Prostate gland (tissue), 2 donors: ENCODE data around the gene SULT4A1. TPM values are rescaled to one million over a fixed set of nuclear protein-coding genes. Genes with fewer than 3 reads are reported as not detected.
"Not testable (repeated sequence)": the region's sequence is repeated elsewhere in the genome, so short reads cannot be mapped to it uniquely, and the experiment has no call there.

ENCODE experiments used
- DNase-seq: peaks from one replicate; pipeline ENCODE4 v3.0.0-alpha.2; 2019; ENCODE audit warnings: low spot score
- H3K27ac ChIP-seq, 2 donors: fragments of 200-600 bp; sonication (generic); 2 replicates each; pipeline ENCODE4 v1.5.1; 2017 to 2019
- H3K27me3 ChIP-seq: fragments of 200-600 bp; sonication (generic); replicated peaks from 2 replicates; pipeline ENCODE4 v1.5.1; 2019; ENCODE audit not compliant: insufficient read depth
- H3K36me3 ChIP-seq, 2 donors: fragments of 200-600 bp; sonication (generic); 1 replicate in 1 of 2; 2 replicates in 1 of 2; pipeline versions ENCODE4 v1.5.1 to v1.8.1; 2017 to 2019
- H3K4me1 ChIP-seq: fragments of 200-600 bp; sonication (generic); replicated peaks from 2 replicates; pipeline ENCODE4 v1.5.1; 2019
- H3K4me3 ChIP-seq, 2 donors: fragments of 200-600 bp; sonication (generic); 2 replicates each; pipeline ENCODE4 v1.5.1; 2017 to 2019
- H3K9me3 ChIP-seq: fragments of 200-600 bp; sonication (generic); 2 replicates; pipeline ENCODE4 v1.5.1; 2017
- POLR2A ChIP-seq: fragments of 450-650 bp; IDR thresholded peaks from one replicate; pipeline ENCODE4 v1.6.1; 2016; ENCODE audit warnings: antibody characterized with exemption, mild to moderate bottlenecking
- POLR2AphosphoS5 ChIP-seq: sonication (generic); formaldehyde crosslinking; IDR thresholded peaks from one replicate; pipeline ENCODE4 v1.6.1; 2017; ENCODE audit warnings: antibody characterized with exemption
- WGBS: methylation state at CpG from one replicate; pipeline ENCODE4 v1.1.5; 2018; 5-methylcytosine and 5-hydroxymethylcytosine counted together
- intact Hi-C: fragments of 100-400 bp; cut with DNase I; formaldehyde crosslinking; loops from one replicate; pipeline ENCODE4 v1.14.2; 2022
- total RNA-seq, 2 donors: library from RNA; depleted of rRNA; stranded (reverse); fragments of >200 nt; gene quantifications; one replicate each; pipeline ENCODE4 v1.1.0, GENCODE V29; 2016
- TF ChIP-seq, protein P1 (sequence below), 4 experiments: fragments of 200-600 bp in 2 of 4; fragments of 450-650 bp in 2 of 4; sonication (generic) in 2 of 4; IDR thresholded peaks; 1 replicate in 3 of 4; 2 replicates in 1 of 4; pipeline ENCODE4 v1.5.1; 2016 to 2019; ENCODE audit warnings: antibody characterized with exemption in 4 of 4, mild to moderate bottlenecking in 2 of 4, moderate library complexity in 2 of 4

The SULT4A1 gene
- total RNA-seq, 2 donors from 2014 or later = 0.14 to 3.3 TPM

GRCh38 chr22:43904412-43904811 lies 42.1 kb upstream of the SULT4A1 start:
- H3K36me3 ChIP-seq, H3K9me3 ChIP-seq, DNase-seq, H3K27ac ChIP-seq, H3K4me3 ChIP-seq, H3K27me3 ChIP-seq, intact Hi-C loops, H3K4me1 ChIP-seq: not testable (repeated sequence)
- WGBS = 39% methylated on average over 12 of the region's 12 CpGs
- TF ChIP-seq, protein P1, sequence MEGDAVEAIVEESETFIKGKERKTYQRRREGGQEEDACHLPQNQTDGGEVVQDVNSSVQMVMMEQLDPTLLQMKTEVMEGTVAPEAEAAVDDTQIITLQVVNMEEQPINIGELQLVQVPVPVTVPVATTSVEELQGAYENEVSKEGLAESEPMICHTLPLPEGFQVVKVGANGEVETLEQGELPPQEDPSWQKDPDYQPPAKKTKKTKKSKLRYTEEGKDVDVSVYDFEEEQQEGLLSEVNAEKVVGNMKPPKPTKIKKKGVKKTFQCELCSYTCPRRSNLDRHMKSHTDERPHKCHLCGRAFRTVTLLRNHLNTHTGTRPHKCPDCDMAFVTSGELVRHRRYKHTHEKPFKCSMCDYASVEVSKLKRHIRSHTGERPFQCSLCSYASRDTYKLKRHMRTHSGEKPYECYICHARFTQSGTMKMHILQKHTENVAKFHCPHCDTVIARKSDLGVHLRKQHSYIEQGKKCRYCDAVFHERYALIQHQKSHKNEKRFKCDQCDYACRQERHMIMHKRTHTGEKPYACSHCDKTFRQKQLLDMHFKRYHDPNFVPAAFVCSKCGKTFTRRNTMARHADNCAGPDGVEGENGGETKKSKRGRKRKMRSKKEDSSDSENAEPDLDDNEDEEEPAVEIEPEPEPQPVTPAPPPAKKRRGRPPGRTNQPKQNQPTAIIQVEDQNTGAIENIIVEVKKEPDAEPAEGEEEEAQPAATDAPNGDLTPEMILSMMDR (IDR thresholded peaks at IDR 0.05) = peak in 1 of 4 experiments; percentile 20

DNA sequence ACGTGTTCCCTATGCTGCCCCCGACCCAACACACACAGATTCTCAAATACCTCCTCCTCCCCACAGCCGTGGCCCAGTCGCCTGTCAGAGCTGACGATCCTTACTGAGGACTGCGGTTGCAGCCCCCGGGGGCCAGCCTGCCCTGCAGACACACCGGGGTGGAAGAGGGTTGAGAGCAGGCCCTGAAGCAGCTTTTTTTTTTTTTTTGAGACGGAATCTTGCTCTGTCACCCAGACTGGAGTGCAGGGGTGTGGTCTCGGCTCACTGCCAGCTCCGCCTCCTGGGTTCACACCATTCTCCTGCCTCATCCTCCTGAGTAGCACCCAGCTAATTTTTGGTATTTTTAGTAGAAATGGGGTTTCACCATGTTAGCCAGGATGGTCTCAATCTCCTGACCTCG lies 40.7 kb upstream of the SULT4A1 start:
- intact Hi-C loops, H3K27ac ChIP-seq, H3K4me1 ChIP-seq, H3K9me3 ChIP-seq, DNase-seq, H3K36me3 ChIP-seq, H3K27me3 ChIP-seq, H3K4me3 ChIP-seq: not testable (repeated sequence)
- 56% methylated on average over 12 of the region's 12 CpGs for WGBS

- no peak overlapping the region for H3K27ac ChIP-seq
- intact Hi-C loops = no loop called here
- WGBS = 74% methylated on average over 5 of the region's 5 CpGs
- H3K4me1 ChIP-seq = no peaks in the 10 kb centered on the region
- no peak for TF ChIP-seq POLR2AphosphoS5
- no peak for TF ChIP-seq POLR2A
- TF ChIP-seq, protein P1 (IDR thresholded peaks at IDR 0.05) = no peak
- H3K4me3 ChIP-seq = no peak overlapping the region
- no peaks in the 10 kb centered on the region for H3K36me3 ChIP-seq
- no peaks in the 10 kb centered on the region for H3K27me3 ChIP-seq
- no peak for DNase-seq
- H3K9me3 ChIP-seq = no peaks in the 10 kb centered on the region
Observed at GRCh38 chr22:43901976-43902643, 39.8 kb upstream of the SULT4A1 start.

- Histone ChIP-seq H3K4me1 (no peaks in the 10 kb centered on the region), H3K27me3 (no peaks in the 10 kb centered on the region), H3K4me3 (no peak overlapping the region), H3K27ac (no peak overlapping the region), H3K9me3 (no peaks in the 10 kb centered on the region), H3K36me3 (no peaks in the 10 kb centered on the region)
- 51% methylated on average over 7 of the region's 7 CpGs for WGBS
- TF ChIP-seq POLR2AphosphoS5 = no peak
- TF ChIP-seq, protein P1 (IDR thresholded peaks at IDR 0.05) = no peak
- TF ChIP-seq POLR2A = no peak
- intact Hi-C loops = no loop called here
- DNase-seq = no peak
Observed at GRCh38 chr22:43900206-43900605, 37.9 kb upstream of the SULT4A1 start.

DNA sequence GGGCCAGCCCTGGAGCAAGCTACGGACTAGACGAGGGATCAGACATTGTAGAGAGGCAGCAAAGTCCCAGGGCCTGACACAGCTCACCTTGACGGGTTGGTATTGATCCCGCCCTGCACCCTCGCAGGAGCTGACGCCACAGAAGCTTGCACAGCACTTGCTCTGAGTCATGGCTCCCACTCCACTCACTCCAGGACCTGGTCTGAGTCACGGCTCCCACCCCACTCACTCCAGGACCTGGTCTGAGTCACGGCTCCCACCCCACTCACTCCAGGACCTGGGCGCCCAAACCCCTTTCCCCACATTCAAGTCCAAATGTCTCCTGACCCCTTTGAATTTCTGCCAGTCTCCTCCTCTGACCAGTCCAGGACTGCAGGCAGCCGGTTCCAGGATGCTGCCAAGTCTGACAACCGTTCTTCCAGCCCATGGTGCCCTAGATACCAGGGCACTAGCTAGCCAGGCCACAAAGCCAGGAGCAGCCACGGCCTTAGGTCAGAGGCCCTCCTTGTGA lies 35.5 kb upstream of the SULT4A1 start:
- intact Hi-C loops = no loop called here

More for the DNA sequence above, 35.5 kb upstream of the SULT4A1 start:
- Histone ChIP-seq H3K36me3 (no peaks in the 10 kb centered on the region), H3K4me3 (no peak overlapping the region), H3K27ac (no peak overlapping the region), H3K4me1 (no peaks in the 10 kb centered on the region), H3K9me3 (no peaks in the 10 kb centered on the region), H3K27me3 (no peaks in the 10 kb centered on the region)
- DNase-seq = no peak
- TF ChIP-seq POLR2AphosphoS5 = no peak
- TF ChIP-seq, protein P1 (IDR thresholded peaks at IDR 0.05) = no peak
- no peak for TF ChIP-seq POLR2A
- 49% methylated on average over 12 of the region's 12 CpGs for WGBS
